Transverse colon (tissue), 4 donors: ENCODE results near the gene NAMPT. TPM values are rescaled to one million over a fixed set of nuclear protein-coding genes. Genes with fewer than 3 reads are reported as not detected.

Experiments
- DNase-seq: peaks from one replicate; pipeline ENCODE4 v3.0.0-alpha.2; 2019
- H3K27ac ChIP-seq, 4 donors: fragments of 200-600 bp; sonication (generic); 2 replicates each; pipeline ENCODE4 v1.5.1; 2016 to 2018; ENCODE audit warnings: inconsistent platforms in 4 of 4
- H3K27me3 ChIP-seq: fragments of 200-600 bp; sonication (generic); 2 replicates; pipeline ENCODE4 v1.5.1; 2017; ENCODE audit warnings: inconsistent platforms
- H3K36me3 ChIP-seq, 4 donors: fragments of 200-600 bp; sonication (generic); 2 replicates each; pipeline ENCODE4 v1.5.1; 2017 to 2019; ENCODE audit warnings: inconsistent platforms in 4 of 4
- H3K4me1 ChIP-seq, 4 donors: fragments of 200-600 bp; sonication (generic); 2 replicates each; pipeline ENCODE4 v1.5.1; 2017 to 2020; ENCODE audit warnings: inconsistent platforms in 4 of 4
- H3K4me3 ChIP-seq, 4 donors: fragments of 200-600 bp; sonication (generic); 1 replicate in 1 of 4; 2 replicates in 3 of 4; pipeline versions ENCODE4 v1.5.1 to v1.6.1; 2017 to 2019; ENCODE audit warnings: inconsistent platforms in 4 of 4
- H3K9me3 ChIP-seq, 2 donors: fragments of 200-600 bp; sonication (generic); 2 replicates each; pipeline ENCODE4 v1.5.1; 2017 to 2019; ENCODE audit warnings: inconsistent platforms in 2 of 2
- EP300 ChIP-seq: sonication (generic); formaldehyde crosslinking; IDR thresholded peaks from one replicate; pipeline ENCODE4 v1.6.1; 2017; ENCODE audit warnings: antibody characterized with exemption, low read depth
- POLR2A ChIP-seq: fragments of 450-650 bp; IDR thresholded peaks from one replicate; pipeline ENCODE4 v1.6.1; 2016; ENCODE audit warnings: antibody characterized with exemption, mild to moderate bottlenecking, moderate library complexity
- POLR2AphosphoS5 ChIP-seq, 3 donors: sonication (generic); formaldehyde crosslinking; IDR thresholded peaks; one replicate each; pipeline ENCODE4 v1.6.1; 2016; ENCODE audit warnings: antibody characterized with exemption in 3 of 3
- WGBS, 2 donors: methylation state at CpG; one replicate each; pipeline ENCODE4 v1.1.5; 2018; ENCODE audit warnings: low coverage in 1 of 2; 5-methylcytosine and 5-hydroxymethylcytosine counted together
- in situ Hi-C, 4 donors: fragments of 200-750 bp; cut with MboI; loops; one replicate each; pipeline versions ENCODE4 v1.15.0 to v1.15.1; 2017; ENCODE audit warnings: low sequenced_read_pairs in 3 of 4, low pct_ligation_motif_present in 1 of 4, low pct_unique_long_range_greater_than_20kb in 1 of 4
- intact Hi-C: fragments of 100-400 bp; cut with DNase I; formaldehyde crosslinking; loops from one replicate; pipeline ENCODE4 v1.15.1; 2023; ENCODE audit warnings: low total_unique reads
- total RNA-seq, 4 donors: library from RNA; depleted of rRNA; stranded (reverse); fragments of >200 nt; gene quantifications; one replicate each; pipeline ENCODE4 v1.1.0, GENCODE V29; 2016
- TF ChIP-seq, protein P1 (sequence below), 5 experiments: fragments of 200-600 bp in 3 of 5; fragments of 450-650 bp in 2 of 5; sonication (generic) in 3 of 5; IDR thresholded peaks; 1 replicate in 2 of 5; 2 replicates in 3 of 5; pipeline ENCODE4 v1.5.1; 2016 to 2017; ENCODE audit warnings: antibody characterized with exemption in 5 of 5, inconsistent platforms in 3 of 5, mild to moderate bottlenecking in 2 of 5, moderate library complexity in 1 of 5

Gene NAMPT
- total RNA-seq, 4 donors from 2014 or later = 31.4 to 132 (median 105) TPM

DNA sequence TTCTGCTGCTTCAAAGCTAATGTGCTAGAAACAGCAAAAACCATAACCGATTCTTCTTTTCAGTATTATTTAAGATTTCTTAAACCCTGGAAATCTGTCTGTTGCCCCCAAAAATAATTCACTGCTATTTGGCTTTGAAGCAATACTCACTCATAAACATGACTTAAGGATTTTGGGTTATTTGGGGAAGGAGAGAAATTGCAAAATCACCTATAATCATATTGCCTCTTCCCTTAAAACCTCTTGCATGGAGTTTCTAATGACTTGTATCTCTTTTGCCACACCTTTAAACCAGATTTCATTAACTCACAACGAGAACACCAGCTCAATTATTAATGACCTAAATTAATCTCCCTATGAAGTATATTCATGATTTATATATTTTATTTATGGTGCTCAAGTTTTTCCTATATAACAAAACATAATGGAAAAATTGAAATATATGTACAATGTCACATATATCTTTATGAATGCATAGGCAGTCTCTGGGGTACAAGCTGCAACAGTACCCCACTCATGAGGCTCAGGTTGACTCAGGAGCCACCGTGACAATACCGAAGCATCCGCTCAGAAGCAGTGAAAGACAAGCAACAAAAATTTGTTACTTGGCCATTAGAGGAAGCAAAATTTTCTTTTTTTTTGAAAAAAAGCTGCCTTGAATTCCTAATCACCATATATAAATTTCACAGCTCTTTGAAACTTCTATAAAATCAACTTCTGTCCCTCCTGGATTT, 3.0 kb downstream of the NAMPT start:
- H3K36me3 ChIP-seq = peaks cover 0 to 4% (median 0%) of the 10 kb centered on the region in 4 donors
- in situ Hi-C loops = no loop called here
- 83 to 86% methylated on average over 5 of the region's 5 CpGs for WGBS, 2 donors
- H3K9me3 ChIP-seq = no peaks in the 10 kb centered on the region
- peak overlapping the region in 1 of 4 donors; percentile 89 for H3K4me3 ChIP-seq
- H3K4me1 ChIP-seq = peaks cover 0 to 54% (median 32%) of the 10 kb centered on the region in 4 donors
- no peak for DNase-seq
- intact Hi-C loops = no loop called here
- no peak overlapping the region for H3K27ac ChIP-seq
- no peaks in the 10 kb centered on the region for H3K27me3 ChIP-seq
- TF ChIP-seq, protein P1, sequence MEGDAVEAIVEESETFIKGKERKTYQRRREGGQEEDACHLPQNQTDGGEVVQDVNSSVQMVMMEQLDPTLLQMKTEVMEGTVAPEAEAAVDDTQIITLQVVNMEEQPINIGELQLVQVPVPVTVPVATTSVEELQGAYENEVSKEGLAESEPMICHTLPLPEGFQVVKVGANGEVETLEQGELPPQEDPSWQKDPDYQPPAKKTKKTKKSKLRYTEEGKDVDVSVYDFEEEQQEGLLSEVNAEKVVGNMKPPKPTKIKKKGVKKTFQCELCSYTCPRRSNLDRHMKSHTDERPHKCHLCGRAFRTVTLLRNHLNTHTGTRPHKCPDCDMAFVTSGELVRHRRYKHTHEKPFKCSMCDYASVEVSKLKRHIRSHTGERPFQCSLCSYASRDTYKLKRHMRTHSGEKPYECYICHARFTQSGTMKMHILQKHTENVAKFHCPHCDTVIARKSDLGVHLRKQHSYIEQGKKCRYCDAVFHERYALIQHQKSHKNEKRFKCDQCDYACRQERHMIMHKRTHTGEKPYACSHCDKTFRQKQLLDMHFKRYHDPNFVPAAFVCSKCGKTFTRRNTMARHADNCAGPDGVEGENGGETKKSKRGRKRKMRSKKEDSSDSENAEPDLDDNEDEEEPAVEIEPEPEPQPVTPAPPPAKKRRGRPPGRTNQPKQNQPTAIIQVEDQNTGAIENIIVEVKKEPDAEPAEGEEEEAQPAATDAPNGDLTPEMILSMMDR (IDR thresholded peaks at IDR 0.05) = no peak
- no peak for TF ChIP-seq POLR2AphosphoS5 (IDR thresholded peaks at IDR 0.05)
- no peak for TF ChIP-seq POLR2A
- no peak for TF ChIP-seq EP300

DNA sequence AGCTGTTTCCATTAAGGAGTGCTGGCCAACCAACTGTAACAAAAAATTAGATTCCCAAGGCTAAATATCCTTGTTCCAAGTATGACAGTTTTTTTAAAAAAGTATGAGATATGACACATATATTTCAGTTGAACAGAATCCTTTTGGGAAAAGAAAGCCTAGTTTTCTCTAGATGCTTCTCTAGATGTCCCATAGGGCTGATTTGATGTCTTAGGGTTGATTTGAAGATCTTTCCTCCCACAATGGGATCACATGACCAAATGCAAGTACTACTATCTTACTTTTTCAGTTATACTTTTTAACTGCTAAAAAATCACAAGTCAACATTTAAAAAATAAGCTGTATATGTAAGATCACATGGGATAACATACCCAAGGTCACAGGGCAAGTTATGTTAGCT, 3.7 kb downstream of the NAMPT start:
- no peak overlapping the region for H3K4me3 ChIP-seq
- H3K36me3 ChIP-seq = peaks cover 0 to 7% (median under 1%) of the 10 kb centered on the region in 4 donors
- intact Hi-C loops = no loop called here
- no peak for DNase-seq
- H3K27ac ChIP-seq = no peak overlapping the region
- in situ Hi-C loops = no loop called here
- TF ChIP-seq POLR2AphosphoS5 (IDR thresholded peaks at IDR 0.05) (no peak), EP300 (no peak), POLR2A (no peak)
- TF ChIP-seq, protein P1 (IDR thresholded peaks at IDR 0.05) = no peak
- no peaks in the 10 kb centered on the region for H3K27me3 ChIP-seq
- peaks cover 0 to 48% (median 30%) of the 10 kb centered on the region in 4 donors for H3K4me1 ChIP-seq
- H3K9me3 ChIP-seq = no peaks in the 10 kb centered on the region

DNA sequence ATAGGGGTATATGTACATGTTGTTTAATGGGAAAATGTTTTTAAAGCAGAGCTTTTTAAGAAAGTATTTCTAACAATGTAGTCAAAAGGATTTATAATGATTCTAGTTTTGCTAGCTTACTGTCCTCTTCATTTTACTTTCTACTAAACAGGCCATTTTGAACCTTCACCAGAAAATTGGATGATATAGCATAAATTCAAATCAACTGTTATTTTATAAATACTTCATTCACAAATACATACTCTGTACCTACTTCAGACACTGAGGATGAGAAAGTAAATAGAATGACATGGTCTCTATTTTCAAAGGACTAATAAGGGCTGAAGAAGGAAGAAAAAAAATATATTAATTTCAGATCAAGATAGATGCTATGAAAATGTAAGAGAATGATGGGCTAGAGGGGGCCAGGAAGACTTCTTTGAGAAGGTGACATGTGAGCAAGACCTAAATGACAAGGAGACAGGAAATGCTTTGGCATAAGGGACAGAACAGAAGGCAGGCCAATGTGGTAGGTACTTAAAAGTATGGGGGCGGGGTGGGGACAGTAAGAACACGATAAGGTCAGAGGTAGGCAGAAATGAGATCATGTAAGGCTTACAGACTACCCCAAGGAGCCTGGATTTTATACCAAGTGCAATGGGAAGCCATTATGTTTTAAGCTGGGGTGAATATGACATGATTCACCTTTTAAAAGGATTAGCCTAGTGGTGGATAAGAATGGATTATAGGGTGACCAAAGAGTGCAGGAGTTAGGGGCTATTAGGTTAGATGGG, 5.2 kb downstream of the NAMPT start:
- no peak overlapping the region for H3K27ac ChIP-seq
- intact Hi-C loops = no loop called here

DNA sequence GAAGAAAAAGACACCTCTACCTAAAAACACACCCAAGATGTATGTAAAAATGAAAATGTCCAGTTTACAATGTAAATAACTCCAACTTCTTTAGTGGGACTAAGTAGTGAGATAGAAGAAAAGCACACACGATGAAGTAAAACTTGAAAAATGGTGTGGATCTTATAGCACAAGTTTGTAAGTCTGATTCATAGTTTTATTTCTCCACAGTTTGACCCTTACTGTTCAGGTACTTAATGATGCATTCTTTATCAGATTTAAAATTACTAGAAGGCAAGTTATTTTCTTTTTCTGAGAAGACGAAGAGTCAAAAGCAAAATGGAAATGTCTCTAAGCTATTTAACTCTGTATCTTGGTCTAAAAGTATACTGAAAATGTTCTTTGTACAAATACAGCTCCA, 6.1 kb downstream of the NAMPT start:
- in situ Hi-C loops (no loop called here), intact Hi-C loops (no loop called here)
- H3K4me3 ChIP-seq = no peak overlapping the region
- H3K4me1 ChIP-seq = peaks cover 0 to 42% (median 24%) of the 10 kb centered on the region in 4 donors
- WGBS, 2 donors = 77 to 89% methylated on average over 2 of the region's 2 CpGs
- no peak overlapping the region for H3K27ac ChIP-seq
- H3K36me3 ChIP-seq = peaks cover 0 to 26% (median 7%) of the 10 kb centered on the region in 4 donors
- TF ChIP-seq POLR2AphosphoS5 (IDR thresholded peaks at IDR 0.05) (no peak), EP300 (no peak), POLR2A (no peak)
- TF ChIP-seq, protein P1 (IDR thresholded peaks at IDR 0.05) = no peak
- no peaks in the 10 kb centered on the region for H3K9me3 ChIP-seq
- no peak for DNase-seq
- H3K27me3 ChIP-seq = no peaks in the 10 kb centered on the region

More for the DNA sequence above, 5.2 kb downstream of the NAMPT start:
- Histone ChIP-seq H3K9me3 (no peaks in the 10 kb centered on the region), H3K4me3 (no peak overlapping the region), H3K36me3 (peaks cover 0 to 18% (median 3%) of the 10 kb centered on the region in 4 donors), H3K27me3 (no peaks in the 10 kb centered on the region), H3K4me1 (peaks cover 0 to 42% (median 24%) of the 10 kb centered on the region in 4 donors)
- WGBS, 2 donors = 74 to 82% methylated on average over 2 of the region's 2 CpGs
- in situ Hi-C loops = no loop called here
- no peak for DNase-seq
- TF ChIP-seq EP300 (no peak), POLR2AphosphoS5 (IDR thresholded peaks at IDR 0.05) (no peak), POLR2A (no peak)
- TF ChIP-seq, protein P1 (IDR thresholded peaks at IDR 0.05) = no peak
